Mammary epithelial cell (primary cell): Measurements from ENCODE around the gene CHPF.

Experiments used
- EZH2 ChIP-seq: IDR thresholded peaks from 2 replicates; pipeline ENCODE4 v1.6.1; 2012; ENCODE audit warnings: low read length, inconsistent platforms, borderline replicate concordance
- TF ChIP-seq, protein P1 (sequence below), 2 donors: IDR thresholded peaks in 1 of 2; conservative IDR thresholded peaks in 1 of 2; 2 replicates each; pipeline ENCODE4 v1.5.1; 2011 to 2012; ENCODE audit warnings: inconsistent platforms in 2 of 2, low read length in 2 of 2, mild to moderate bottlenecking in 2 of 2, control low read depth in 1 of 2, low read depth in 1 of 2; ENCODE audit not compliant: insufficient read depth in 1 of 2; ENCODE audit errors: extremely low read depth in 1 of 2

- TF ChIP-seq, protein P1, sequence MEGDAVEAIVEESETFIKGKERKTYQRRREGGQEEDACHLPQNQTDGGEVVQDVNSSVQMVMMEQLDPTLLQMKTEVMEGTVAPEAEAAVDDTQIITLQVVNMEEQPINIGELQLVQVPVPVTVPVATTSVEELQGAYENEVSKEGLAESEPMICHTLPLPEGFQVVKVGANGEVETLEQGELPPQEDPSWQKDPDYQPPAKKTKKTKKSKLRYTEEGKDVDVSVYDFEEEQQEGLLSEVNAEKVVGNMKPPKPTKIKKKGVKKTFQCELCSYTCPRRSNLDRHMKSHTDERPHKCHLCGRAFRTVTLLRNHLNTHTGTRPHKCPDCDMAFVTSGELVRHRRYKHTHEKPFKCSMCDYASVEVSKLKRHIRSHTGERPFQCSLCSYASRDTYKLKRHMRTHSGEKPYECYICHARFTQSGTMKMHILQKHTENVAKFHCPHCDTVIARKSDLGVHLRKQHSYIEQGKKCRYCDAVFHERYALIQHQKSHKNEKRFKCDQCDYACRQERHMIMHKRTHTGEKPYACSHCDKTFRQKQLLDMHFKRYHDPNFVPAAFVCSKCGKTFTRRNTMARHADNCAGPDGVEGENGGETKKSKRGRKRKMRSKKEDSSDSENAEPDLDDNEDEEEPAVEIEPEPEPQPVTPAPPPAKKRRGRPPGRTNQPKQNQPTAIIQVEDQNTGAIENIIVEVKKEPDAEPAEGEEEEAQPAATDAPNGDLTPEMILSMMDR (conservative IDR thresholded peaks at IDR 0.05 in 1 of 2, IDR thresholded peaks at IDR 0.05 in 1 of 2; ENCODE audit: extremely low read depth in 1 of 2, insufficient read depth in 1 of 2, low read depth in 1 of 2, low read length in 2 of 2) = no peak
- TF ChIP-seq EZH2 = no peak
These were observed 29.6 kb upstream of the CHPF start for GRCh38 chr2:219573166-219573565.
